Breast epithelium (tissue), 3 donors: ENCODE measurements around the gene TBC1D3C.
"Not testable (repeated sequence)": the region's sequence is repeated elsewhere in the genome, so short reads cannot be mapped to it uniquely, and the experiment has no call there.

ENCODE experiments used
- POLR2A ChIP-seq: fragments of 450-650 bp; IDR thresholded peaks from one replicate; pipeline ENCODE4 v1.6.1; 2016; ENCODE audit warnings: antibody characterized with exemption, mild to moderate bottlenecking, moderate library complexity
- POLR2AphosphoS5 ChIP-seq, 3 donors: sonication (generic); formaldehyde crosslinking; IDR thresholded peaks; one replicate each; pipeline ENCODE4 v1.6.1; 2017; ENCODE audit warnings: antibody characterized with exemption in 3 of 3
- TF ChIP-seq, protein P1 (sequence below), 3 donors: fragments of 450-650 bp; IDR thresholded peaks; one replicate each; pipeline ENCODE4 v1.5.1; 2016 to 2017; ENCODE audit warnings: antibody characterized with exemption in 3 of 3, mild to moderate bottlenecking in 3 of 3, moderate library complexity in 3 of 3

DNA sequence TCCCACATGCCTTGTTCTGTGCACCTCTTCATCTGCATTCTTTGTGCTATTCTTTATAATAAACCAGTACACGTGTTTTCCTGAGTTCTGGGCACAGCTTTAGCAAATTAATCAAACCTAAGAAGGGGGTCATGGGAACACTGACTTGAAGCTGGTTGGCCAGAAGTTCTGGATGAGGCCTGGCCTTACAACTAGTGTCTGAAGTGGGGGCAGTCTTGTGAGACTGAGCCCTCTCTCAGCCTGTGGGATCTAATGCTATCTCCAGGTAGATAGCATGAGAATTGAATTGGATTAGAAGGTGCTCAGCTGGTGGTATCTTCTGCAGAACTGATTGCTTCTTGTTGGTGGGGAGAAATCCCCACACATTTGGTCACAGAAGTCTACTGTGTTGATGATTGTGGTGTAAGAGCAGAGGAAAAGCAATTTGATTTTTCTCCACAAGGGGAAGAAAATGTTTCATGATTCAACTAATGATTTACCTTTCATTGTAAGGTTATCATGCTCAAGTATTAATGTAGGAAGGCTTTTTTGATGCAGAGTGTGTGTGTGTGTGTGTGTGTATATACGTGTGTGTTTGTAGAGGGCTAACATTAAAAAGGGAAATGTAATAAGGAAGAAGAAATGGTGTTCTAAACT, 25.7 kb upstream of the TBC1D3C start:
- not testable (repeated sequence) for TF ChIP-seq POLR2A; POLR2AphosphoS5 (IDR thresholded peaks at IDR 0.05)
- TF ChIP-seq, protein P1, sequence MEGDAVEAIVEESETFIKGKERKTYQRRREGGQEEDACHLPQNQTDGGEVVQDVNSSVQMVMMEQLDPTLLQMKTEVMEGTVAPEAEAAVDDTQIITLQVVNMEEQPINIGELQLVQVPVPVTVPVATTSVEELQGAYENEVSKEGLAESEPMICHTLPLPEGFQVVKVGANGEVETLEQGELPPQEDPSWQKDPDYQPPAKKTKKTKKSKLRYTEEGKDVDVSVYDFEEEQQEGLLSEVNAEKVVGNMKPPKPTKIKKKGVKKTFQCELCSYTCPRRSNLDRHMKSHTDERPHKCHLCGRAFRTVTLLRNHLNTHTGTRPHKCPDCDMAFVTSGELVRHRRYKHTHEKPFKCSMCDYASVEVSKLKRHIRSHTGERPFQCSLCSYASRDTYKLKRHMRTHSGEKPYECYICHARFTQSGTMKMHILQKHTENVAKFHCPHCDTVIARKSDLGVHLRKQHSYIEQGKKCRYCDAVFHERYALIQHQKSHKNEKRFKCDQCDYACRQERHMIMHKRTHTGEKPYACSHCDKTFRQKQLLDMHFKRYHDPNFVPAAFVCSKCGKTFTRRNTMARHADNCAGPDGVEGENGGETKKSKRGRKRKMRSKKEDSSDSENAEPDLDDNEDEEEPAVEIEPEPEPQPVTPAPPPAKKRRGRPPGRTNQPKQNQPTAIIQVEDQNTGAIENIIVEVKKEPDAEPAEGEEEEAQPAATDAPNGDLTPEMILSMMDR (IDR thresholded peaks at IDR 0.05) = not testable (repeated sequence)
